H1 (cell line): ENCODE results near the gene LMTK2. TPM values are rescaled to one million over a fixed set of nuclear protein-coding genes. Genes with fewer than 3 reads are reported as not detected.

ENCODE experiments used
- CTCF ChIA-PET: fragments of 300-600 bp; sonication (Branson Sonifier 250); formaldehyde crosslinking; loops from one replicate; lab custom pipeline; 2021; ENCODE audit not compliant: partially characterized antibody; lab: Charles Lee
- POLR2A ChIA-PET: fragments of 300-600 bp; sonication (Branson Sonifier 250); formaldehyde crosslinking; loops from one replicate; lab custom pipeline; 2021; ENCODE audit warnings: inconsistent platforms; ENCODE audit not compliant: partially characterized antibody; lab: Charles Lee
- DNase-seq, 2 experiments: peaks; one replicate each; pipeline versions ENCODE4 v3.0.0 to v3.0.0-alpha.2; 2010 to 2022; ENCODE audit warnings: low spot score in 2 of 2, low read depth in 1 of 2, mixed read lengths in 1 of 2
- FAIRE-seq: peaks from 2 replicates; lab custom pipeline; 2011; peaks lifted over from hg19 to GRCh38; lab: Jason Lieb, UNC
- H2AFZ ChIP-seq: 2 replicates; pipeline ENCODE4 v1.8.1; 2012; ENCODE audit warnings: low read length, inconsistent platforms
- H2AK5ac ChIP-seq: 2 replicates; pipeline ENCODE4 v1.6.1; 2013; ENCODE audit warnings: low read depth, low read length
- H2BK120ac ChIP-seq: replicated peaks from 2 replicates; pipeline ENCODE3; 2013; ENCODE audit warnings: low read depth, low read length, inconsistent platforms
- H2BK12ac ChIP-seq: 2 replicates; pipeline ENCODE4 v1.6.1; 2013; ENCODE audit warnings: low read depth, low read length
- H2BK15ac ChIP-seq: 2 replicates; pipeline ENCODE4 v1.6.1; 2013; ENCODE audit warnings: low read length
- H2BK20ac ChIP-seq: 2 replicates; pipeline ENCODE4 v1.6.1; 2013; ENCODE audit warnings: low read length
- H2BK5ac ChIP-seq: 2 replicates; pipeline ENCODE4 v1.6.1; 2013; ENCODE audit warnings: low read depth, low read length
- H3K14ac ChIP-seq: 2 replicates; pipeline ENCODE4 v1.6.1; 2013; ENCODE audit warnings: inconsistent platforms; ENCODE audit not compliant: insufficient read length
- H3K18ac ChIP-seq: 2 replicates; pipeline ENCODE4 v1.6.1; 2013; ENCODE audit warnings: low read length; ENCODE audit errors: extremely low read depth
- H3K23ac ChIP-seq: 2 replicates; pipeline ENCODE4 v1.6.1; 2013; ENCODE audit warnings: inconsistent platforms; ENCODE audit not compliant: insufficient read length
- H3K23me2 ChIP-seq: 2 replicates; pipeline ENCODE4 v1.6.1; 2013; ENCODE audit warnings: low read depth, low read length
- H3K27ac ChIP-seq: 2 replicates; pipeline ENCODE4 v1.6.1; 2011; ENCODE audit warnings: low read depth, low read length, inconsistent platforms
- H3K27me3 ChIP-seq, 4 experiments: replicated peaks in 1 of 4; 1 replicate in 1 of 4; 2 replicates in 3 of 4; pipeline versions ENCODE4 v1.6.1 to v1.8.1; 2011 to 2013; ENCODE audit warnings: low read length in 3 of 4, mild to moderate bottlenecking in 3 of 4, inconsistent platforms in 2 of 4, mixed read lengths in 2 of 4, moderate library complexity in 1 of 4; ENCODE audit not compliant: control insufficient read depth in 3 of 4, insufficient read depth in 3 of 4; ENCODE audit errors: extremely low read depth in 1 of 4
- H3K36me3 ChIP-seq, 4 experiments: 2 replicates each; pipeline versions ENCODE4 v1.6.1 to v1.8.1; 2011 to 2013; ENCODE audit warnings: mild to moderate bottlenecking in 4 of 4, low read length in 3 of 4, moderate library complexity in 2 of 4, control low read depth in 1 of 4, inconsistent platforms in 1 of 4; ENCODE audit not compliant: insufficient read depth in 4 of 4, control insufficient read depth in 2 of 4
- H3K4ac ChIP-seq: replicated peaks from 2 replicates; pipeline ENCODE3; 2013; ENCODE audit warnings: low read length, low read depth, mixed read lengths, inconsistent platforms; ENCODE audit not compliant: insufficient read length
- H3K4me1 ChIP-seq, 4 experiments: replicated peaks in 1 of 4; 1 replicate in 1 of 4; 2 replicates in 3 of 4; pipeline versions ENCODE4 v1.6.1 to v1.8.1; 2011 to 2013; ENCODE audit warnings: low read length in 3 of 4, inconsistent platforms in 2 of 4, mixed read lengths in 1 of 4; ENCODE audit not compliant: insufficient read depth in 4 of 4, control insufficient read depth in 3 of 4
- H3K4me2 ChIP-seq, 2 experiments: 2 replicates each; pipeline versions ENCODE4 v1.6.1 to v1.8.1; 2011 to 2013; ENCODE audit warnings: low read depth in 2 of 2, low read length in 2 of 2, control low read depth in 1 of 2, inconsistent platforms in 1 of 2, mild to moderate bottlenecking in 1 of 2; ENCODE audit not compliant: insufficient read depth in 1 of 2
- H3K4me3 ChIP-seq, 4 experiments: fragments of 200-600, 300-600 bp in 1 of 4; sonication (generic), shearing (Covaris generic), sonication (Bioruptor Twin) in 1 of 4; 2 replicates each; pipeline versions ENCODE4 v1.5.1 to v1.8.1; 2011 to 2016; ENCODE audit warnings: low read length in 4 of 4, low read depth in 3 of 4, control low read depth in 2 of 4, inconsistent platforms in 2 of 4, mild to moderate bottlenecking in 2 of 4, mixed read lengths in 1 of 4, moderate library complexity in 1 of 4; ENCODE audit not compliant: insufficient read depth in 2 of 4; ENCODE audit errors: extremely low read depth in 1 of 4
- H3K56ac ChIP-seq: replicated peaks from 2 replicates; pipeline ENCODE3; 2013; ENCODE audit warnings: low read depth, mild to moderate bottlenecking, mixed read lengths, low read length, inconsistent platforms; ENCODE audit not compliant: insufficient read length
- H3K79me1 ChIP-seq: 2 replicates; pipeline ENCODE4 v1.6.1; 2013; ENCODE audit warnings: low read depth, low read length, control low read depth
- H3K79me2 ChIP-seq, 2 experiments: 2 replicates each; pipeline versions ENCODE4 v1.6.1 to v1.8.1; 2012 to 2013; ENCODE audit warnings: low read length in 2 of 2, mild to moderate bottlenecking in 2 of 2, inconsistent platforms in 1 of 2; ENCODE audit not compliant: insufficient read depth in 2 of 2, control insufficient read depth in 1 of 2
- H3K9ac ChIP-seq, 4 experiments: replicated peaks in 1 of 4; 1 replicate in 1 of 4; 2 replicates in 3 of 4; pipeline versions ENCODE4 v1.6.1 to v1.8.1; 2011 to 2013; ENCODE audit warnings: low read depth in 3 of 4, low read length in 3 of 4, control low read depth in 2 of 4, mild to moderate bottlenecking in 2 of 4, moderate library complexity in 2 of 4, inconsistent platforms in 1 of 4; ENCODE audit errors: extremely low read depth in 1 of 4
- H3K9me3 ChIP-seq, 2 experiments: 2 replicates each; pipeline versions ENCODE4 v1.6.1 to v1.8.1; 2012 to 2013; ENCODE audit warnings: mild to moderate bottlenecking in 2 of 2, moderate library complexity in 2 of 2, control low read depth in 1 of 2, inconsistent platforms in 1 of 2, low read depth in 1 of 2, low read length in 1 of 2, mixed read lengths in 1 of 2; ENCODE audit not compliant: insufficient read depth in 2 of 2
- H4K20me1 ChIP-seq, 2 experiments: replicated peaks in 1 of 2; 2 replicates each; pipeline versions ENCODE3 to v1.8.1; 2011 to 2013; ENCODE audit warnings: inconsistent platforms in 2 of 2, low read length in 2 of 2, mild to moderate bottlenecking in 1 of 2; ENCODE audit not compliant: insufficient read depth in 2 of 2, control insufficient read depth in 1 of 2
- H4K5ac ChIP-seq: 2 replicates; pipeline ENCODE4 v1.6.1; 2013; ENCODE audit warnings: low read length, low read depth, mixed read lengths, inconsistent platforms; ENCODE audit not compliant: insufficient read length
- H4K8ac ChIP-seq: 2 replicates; pipeline ENCODE4 v1.8.0; 2013; ENCODE audit warnings: mild to moderate bottlenecking, moderate library complexity, low read length, inconsistent platforms; ENCODE audit not compliant: insufficient read depth; ENCODE audit errors: extremely low read depth
- H4K91ac ChIP-seq: replicated peaks from 2 replicates; pipeline ENCODE3; 2013; ENCODE audit warnings: low read length, mixed read lengths, inconsistent platforms; ENCODE audit not compliant: insufficient read length
- BCL11A ChIP-seq, 2 experiments: IDR thresholded peaks; one replicate each; pipeline ENCODE4 v1.6.1; 2011; ENCODE audit warnings: low read depth in 2 of 2, low read length in 2 of 2, mild to moderate bottlenecking in 2 of 2
- CEBPB ChIP-seq: IDR thresholded peaks from 2 replicates; pipeline ENCODE4 v1.6.1; 2012; ENCODE audit warnings: low read depth, low read length
- CHD2 ChIP-seq: IDR thresholded peaks from 2 replicates; pipeline ENCODE4 v1.6.1; 2012; ENCODE audit warnings: low read length, improper control_type of control experiment
- GABPA ChIP-seq: IDR thresholded peaks from 2 replicates; pipeline ENCODE4 v1.6.1; 2011; ENCODE audit warnings: mild to moderate bottlenecking, low read length, moderate library complexity, borderline replicate concordance; ENCODE audit not compliant: insufficient read depth
- HDAC6 ChIP-seq: IDR thresholded peaks from one replicate; pipeline ENCODE4 v1.7.1; 2012; ENCODE audit warnings: low read depth, mild to moderate bottlenecking, inconsistent platforms, low read length, moderate library complexity
- JUND ChIP-seq: IDR thresholded peaks from 2 replicates; pipeline ENCODE4 v1.6.1; 2011; ENCODE audit warnings: mild to moderate bottlenecking, improper control_type of control experiment, low read length
- MAX ChIP-seq: IDR thresholded peaks from 2 replicates; pipeline ENCODE4 v1.6.1; 2012; ENCODE audit warnings: inconsistent platforms
- POLR2A ChIP-seq, 2 experiments: IDR thresholded peaks; 1 replicate in 1 of 2; 2 replicates in 1 of 2; pipeline ENCODE4 v1.6.1; 2011; ENCODE audit warnings: low read depth in 2 of 2, low read length in 2 of 2, mild to moderate bottlenecking in 2 of 2; ENCODE audit errors: control extremely low read depth in 1 of 2
- RAD21 ChIP-seq, 2 experiments: IDR thresholded peaks in 1 of 2; conservative IDR thresholded peaks in 1 of 2; 2 replicates each; pipeline ENCODE4 v1.6.1; 2011; ENCODE audit warnings: low read depth in 2 of 2, low read length in 2 of 2, improper control_type of control experiment in 1 of 2, inconsistent platforms in 1 of 2, mild to moderate bottlenecking in 1 of 2, moderate library complexity in 1 of 2
- RBBP5 ChIP-seq: IDR thresholded peaks from 2 replicates; pipeline ENCODE4 v1.7.1; 2012; ENCODE audit warnings: low read depth, mild to moderate bottlenecking, inconsistent platforms, low read length, moderate library complexity, borderline replicate concordance
- TCF12 ChIP-seq: IDR thresholded peaks from 2 replicates; pipeline ENCODE4 v1.6.1; 2011; ENCODE audit warnings: low read depth, mild to moderate bottlenecking, low read length
- TEAD4 ChIP-seq: IDR thresholded peaks from 2 replicates; pipeline ENCODE4 v1.6.1; 2012; ENCODE audit warnings: low read depth, low read length, inconsistent platforms, mixed read lengths
- WGBS, 2 experiments: shearing (Covaris generic) in 1 of 2; methylation state at CpG; one replicate each; pipeline versions ENCODE4 v1.1.6 to v1.1.7; 2013 to 2015; ENCODE audit warnings: low lambda C conversion rate in 2 of 2, mixed read lengths in 2 of 2, inconsistent platforms in 1 of 2, low coverage in 1 of 2, missing lambda C conversion rate in 1 of 2; ENCODE audit not compliant: insufficient replicate concordance in 2 of 2, insufficient coverage in 1 of 2, insufficient read length in 1 of 2; ENCODE audit errors: extremely low coverage in 1 of 2, missing lambda C conversion rate in 1 of 2; 5-methylcytosine and 5-hydroxymethylcytosine counted together
- polyA plus RNA-seq, 7 experiments: library from polyadenylated mRNA; depleted of rRNA in 3 of 7; stranded (reverse) in 5 of 7; unstranded in 2 of 7; fragments of >200 nt in 5 of 7; fragments of 200-250 nt in 2 of 7; gene quantifications; 1 replicate in 5 of 7; 2 replicates in 1 of 7; 4 replicates in 1 of 7; pipeline versions ENCODE4 v1.2.1 to v1.2.3, GENCODE V29; 2011 to 2013; ENCODE audit warnings: missing spikeins in 2 of 7, mixed read lengths in 2 of 7
- total RNA-seq: library from RNA; stranded (reverse); fragmentation: NEBNext Ultra II Directional; extraction: Animal tissue kit (Norgen Biotek cat#: 25700); gene quantifications from 2 replicates; pipeline ENCODE4 v1.2.1, GENCODE V29; 2021

LMTK2 gene
- total and polyA plus RNA-seq, 2 of the 8 experiments (the other 6 are each of a cell fraction or from before 2014, with no cell fraction given) = 9.7 to 30.7 TPM

- H3K79me1 ChIP-seq = peaks cover 8% of the 10 kb centered on the region
- no peak overlapping the region for H2BK5ac ChIP-seq
- H2AK5ac ChIP-seq = no peak overlapping the region
- no peak overlapping the region for H2AFZ ChIP-seq
- 62% methylated on average over 16 of the region's 17 CpGs; no CpG with 5 or more reads in 1 of the 2 experiments for WGBS, 2 experiments
- H3K18ac ChIP-seq = no peak overlapping the region
- H3K27ac ChIP-seq = no peak overlapping the region
- no peaks in the 10 kb centered on the region for H3K27me3 ChIP-seq
- no peak overlapping the region; a peak in 1 of 7 replicates for H3K9ac ChIP-seq
- no peak overlapping the region for H3K4ac ChIP-seq
- FAIRE-seq (peak; percentile 78), DNase-seq (peak; percentile 39 to 78)
- no peak overlapping the region for H3K56ac ChIP-seq
- H3K79me2 ChIP-seq = 0 out of 4 replicates have a peak, but pooled peaks cover 0 to 4% of the 10 kb centered on the region in 2 experiments
- no peak overlapping the region for H2BK20ac ChIP-seq
- peaks cover 0 to 11% (median 3%) of the 10 kb centered on the region in 4 experiments; a peak in 6 of 8 replicates for H3K36me3 ChIP-seq
- H4K5ac ChIP-seq = no peak overlapping the region
- no peaks in the 10 kb centered on the region for H3K9me3 ChIP-seq
- H3K23me2 ChIP-seq = no peaks in the 10 kb centered on the region
- H3K23ac ChIP-seq = no peak overlapping the region
- H2BK15ac ChIP-seq = no peak overlapping the region
- no peak overlapping the region for H2BK12ac ChIP-seq
- no peak overlapping the region for H3K14ac ChIP-seq
- H4K8ac ChIP-seq = no peak overlapping the region; the same call in 1 of the 2 replicates
- no peak overlapping the region for H3K4me2 ChIP-seq
- POLR2A ChIA-PET = interaction anchor here (0.9 to 1.6 kb wide), 3 partner anchors 39 to 296 kb away, joined by 3 to 12 read pairs (median 4); partner anchors contain the start of gene ASNS
- H3K4me3 ChIP-seq = no peak overlapping the region
- no peak overlapping the region for H4K91ac ChIP-seq
- CTCF ChIA-PET = interaction anchor here (0.7 to 15.9 kb wide), 47 partner anchors 9 to 322 kb away, joined by 3 to 476 read pairs (median 4); partner anchors contain the start of gene LMTK2
- no peak overlapping the region for H2BK120ac ChIP-seq
- H3K4me1 ChIP-seq = no peaks in the 10 kb centered on the region; a peak in 1 of 7 replicates
- peaks cover 6 to 13% of the 10 kb centered on the region in 2 experiments for H4K20me1 ChIP-seq
- TF ChIP-seq TEAD4 (no peak), CHD2 (no peak), HDAC6 (no peak), BCL11A (IDR thresholded peaks at IDR 0.05; ENCODE audit: low read depth in 2 of 2, low read length in 2 of 2) (no peak), TCF12 (0 out of 2 replicates have a peak, but pooled peaks have one; percentile 42), CEBPB (no peak), RBBP5 (no peak), POLR2A (IDR thresholded peaks at IDR 0.05; ENCODE audit: control extremely low read depth in 1 of 2, low read depth in 2 of 2, low read length in 2 of 2) (no peak), RAD21 (IDR thresholded peaks at IDR 0.05 in 1 of 2, conservative IDR thresholded peaks at IDR 0.05 in 1 of 2; ENCODE audit: low read depth in 2 of 2, low read length in 2 of 2) (peak; percentile 92 to 94), JUND (peak; percentile 97), GABPA (no peak), MAX (no peak)
Observed at GRCh38 chr7:98168181-98168903, 61.7 kb downstream of the LMTK2 start.
